ENCODE data around the gene CRTC1. TPM values are rescaled to one million over a fixed set of nuclear protein-coding genes. Genes with fewer than 3 reads are reported as not detected.
A peak's percentile ranks its signal among the peaks of the same experiment; 100 is the strongest.

The CRTC1 gene
- total RNA-seq, 1 experiment from 2014 or later: 19.0 TPM

GRCh38 chr19:18685597-18686190 lies 2.2 kb downstream of the CRTC1 start:
- no peak overlapping the region for H2BK20ac ChIP-seq (ENCODE audit: low read depth, low read length, poor library complexity, severe bottlenecking)
- H3K9me3 ChIP-seq (ENCODE audit: control insufficient read depth, low read depth, low read length): no peaks in the 10 kb centered on the region
- H3K4me1 Mint-ChIP-seq: peaks cover 11 to 12% of the 10 kb centered on the region in 2 experiments
- no peak overlapping the region for H3T11ph ChIP-seq (ENCODE audit: low read length)
- no peak overlapping the region for H4K8ac ChIP-seq (replicated peaks; ENCODE audit: insufficient read length, low read depth, low read length)
- no peak overlapping the region for H2BK120ac ChIP-seq (ENCODE audit: low read depth, low read length, poor library complexity, severe bottlenecking)
- H3K4ac ChIP-seq (ENCODE audit: low read depth, low read length): no peak overlapping the region
- no peak overlapping the region for H3K23ac ChIP-seq (ENCODE audit: insufficient read length, low read depth, low read length)
- peaks cover 9% of the 10 kb centered on the region for H3K23me2 ChIP-seq (ENCODE audit: insufficient read length, low read depth, low read length, poor library complexity, severe bottlenecking)
- no peak overlapping the region for H2BK15ac ChIP-seq (ENCODE audit: low read depth, low read length)
- no peak overlapping the region for H2BK5ac ChIP-seq (ENCODE audit: insufficient read length, low read length)
- peaks cover 6% of the 10 kb centered on the region for H3K27me3 Mint-ChIP-seq (ENCODE audit: low read depth)
- no peak overlapping the region for H4K91ac ChIP-seq (ENCODE audit: insufficient read length, low read depth, low read length)
- H3K79me1 ChIP-seq (ENCODE audit: insufficient read depth, low read depth, low read length, poor library complexity, severe bottlenecking): no peaks in the 10 kb centered on the region
- peaks cover 2% of the 10 kb centered on the region for H4K20me1 ChIP-seq (ENCODE audit: control insufficient read depth, insufficient read depth, insufficient read length)
- no peak for TF ChIP-seq CTCF (conservative IDR thresholded peaks at IDR 0.05)
- H3K27ac Mint-ChIP-seq: no peak overlapping the region; a peak in 1 of 7 replicates
- no peaks in the 10 kb centered on the region for H3K9me3 Mint-ChIP-seq
- peak overlapping the region in 1 of 2 experiments; percentile 79; a peak in 2 of 5 replicates for H3K4me3 Mint-ChIP-seq
- no peak overlapping the region for H3K4me2 ChIP-seq (ENCODE audit: insufficient read depth, insufficient read length, low read length)
- no peak overlapping the region for H4K5ac ChIP-seq (ENCODE audit: insufficient read length, low read depth, low read length)
- H3K79me2 ChIP-seq (ENCODE audit: insufficient read depth, low read length): no peaks in the 10 kb centered on the region; the same call in 1 of the 2 replicates
- no peak overlapping the region for H3K18ac ChIP-seq (ENCODE audit: insufficient read length, low read depth, low read length)
- H3K27me3 ChIP-seq (ENCODE audit: insufficient read depth, low read length): no peaks in the 10 kb centered on the region
- no peak overlapping the region for H3K56ac ChIP-seq (ENCODE audit: insufficient read length, low read depth, low read length)
- no peaks in the 10 kb centered on the region for H3K4me1 ChIP-seq (ENCODE audit: insufficient read depth, low read length)
- H3K14ac ChIP-seq (ENCODE audit: insufficient read depth, low read length): no peak overlapping the region
- no peak overlapping the region for H2BK12ac ChIP-seq (ENCODE audit: insufficient read length, low read depth, low read length)
- H3K36me3 Mint-ChIP-seq (ENCODE audit: insufficient read depth in 1 of 3, low read depth in 3 of 3): no peaks in the 10 kb centered on the region; a peak in 2 of 7 replicates
- no peak overlapping the region for H3K9ac ChIP-seq (ENCODE audit: extremely low read depth, insufficient read length, low read length)
- DNase-seq: no peak
- H2AFZ ChIP-seq (ENCODE audit: low read length): no peak overlapping the region
- H2AK5ac ChIP-seq (ENCODE audit: insufficient read length, low read length): no peak overlapping the region
- H3K27ac ChIP-seq (ENCODE audit: insufficient read length, low read depth, low read length): no peak overlapping the region
- WGBS (ENCODE audit: extremely low coverage, insufficient read length, low lambda C conversion rate): no CpG with 5 or more reads among the region's 5 CpGs

All from H9 (cell line).